IPS-11a (cell line): Measurements from ENCODE around the gene TFF3.

Experiments
- H3K4me3 ChIP-seq: one replicate; pipeline ENCODE4 v1.5.1; 2013; ENCODE audit warnings: low read depth, low read length, control low read depth

TFF3 gene

DNA sequence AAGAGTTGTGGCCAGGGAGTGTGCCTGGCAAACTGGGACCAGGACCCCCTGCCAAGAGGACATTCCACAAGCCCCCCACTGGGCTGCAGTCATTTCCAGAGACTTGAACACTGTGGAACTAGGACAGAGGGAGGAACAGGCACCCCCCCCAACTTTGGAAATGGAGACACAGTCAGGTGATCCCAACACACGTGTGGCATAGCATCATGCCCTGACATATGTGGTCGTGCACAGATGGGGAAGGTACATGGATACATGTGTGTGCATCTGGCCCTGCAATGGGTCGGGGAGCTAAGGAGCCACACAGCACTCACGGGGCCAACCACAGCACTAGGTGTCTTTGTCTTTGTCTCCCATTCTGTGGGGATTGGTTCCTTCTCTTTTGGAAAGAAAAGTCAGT is 6.6 kb upstream of the TFF3 start:
- H3K4me3 ChIP-seq: no peak overlapping the region

- H3K4me3 ChIP-seq: no peak overlapping the region
Measured at GRCh38 chr21:42321231-42321630, 6.0 kb upstream of the TFF3 start.

- H3K4me3 ChIP-seq: no peak overlapping the region
Measured at GRCh38 chr21:42320791-42321190, 5.6 kb upstream of the TFF3 start.

- H3K4me3 ChIP-seq: no peak overlapping the region
Measured at GRCh38 chr21:42319851-42320572, 4.8 kb upstream of the TFF3 start.

- H3K4me3 ChIP-seq: no peak overlapping the region
Measured at GRCh38 chr21:42319376-42319775, 4.2 kb upstream of the TFF3 start.

GRCh38 chr21:42317826-42318746 is 2.9 kb upstream of the TFF3 start:
- H3K4me3 ChIP-seq: no peak overlapping the region

- H3K4me3 ChIP-seq: no peak overlapping the region
Measured at GRCh38 chr21:42317341-42317741, 2.1 kb upstream of the TFF3 start.

DNA sequence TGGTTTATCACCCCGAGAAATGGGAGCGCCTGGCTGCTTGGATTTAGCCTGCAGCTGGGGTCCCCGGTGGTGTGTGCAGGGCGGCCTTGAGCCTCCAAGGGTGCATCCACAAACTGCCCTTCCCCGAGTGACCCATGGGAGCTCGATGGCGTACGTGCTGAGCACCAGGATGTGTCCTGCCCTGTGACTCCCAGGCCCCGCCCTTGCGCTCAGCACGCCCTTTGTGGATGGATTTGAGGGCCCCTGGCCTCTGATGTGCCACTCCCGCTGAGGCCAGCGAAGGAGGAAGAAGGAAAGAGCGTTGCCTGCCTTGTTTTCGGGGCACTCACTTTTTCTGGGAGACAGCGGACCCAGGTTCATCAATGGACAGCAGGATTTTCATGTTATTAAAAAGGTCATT is 1.7 kb upstream of the TFF3 start:
- no peak overlapping the region for H3K4me3 ChIP-seq

GRCh38 chr21:42314616-42315295 is 453 bp downstream of the TFF3 start:
- H3K4me3 ChIP-seq: no peak overlapping the region

DNA sequence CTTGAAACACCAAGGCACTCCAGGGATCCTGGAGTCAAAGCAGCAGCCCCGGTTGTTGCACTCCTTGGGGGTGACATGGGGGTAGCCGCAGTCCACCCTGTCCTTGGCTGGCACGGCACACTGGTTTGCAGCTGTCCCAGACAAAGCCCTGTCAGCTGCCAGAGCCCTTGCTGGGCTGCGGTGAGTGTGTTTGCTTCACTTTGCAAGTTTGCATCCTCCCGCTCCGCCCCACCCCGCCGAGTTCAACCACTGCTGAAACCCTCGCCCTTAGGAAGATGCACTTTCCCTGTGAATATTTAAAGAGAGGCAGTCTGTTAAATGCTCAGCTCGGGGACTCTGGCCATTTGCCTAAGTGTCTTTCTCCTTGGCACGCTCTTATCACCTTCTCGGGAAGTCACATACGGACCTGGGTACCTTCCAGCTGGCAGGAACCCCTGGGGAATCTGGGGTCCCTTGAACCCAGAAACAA is 1.7 kb downstream of the TFF3 start:
- H3K4me3 ChIP-seq: no peak overlapping the region

- H3K4me3 ChIP-seq: no peak overlapping the region
Measured at GRCh38 chr21:42312626-42313104, 2.5 kb downstream of the TFF3 start.

GRCh38 chr21:42311816-42312625 is 3.2 kb downstream of the TFF3 start:
- H3K4me3 ChIP-seq: no peak overlapping the region

GRCh38 chr21:42311160-42311559 is 4.0 kb downstream of the TFF3 start:
- H3K4me3 ChIP-seq: no peak overlapping the region

DNA sequence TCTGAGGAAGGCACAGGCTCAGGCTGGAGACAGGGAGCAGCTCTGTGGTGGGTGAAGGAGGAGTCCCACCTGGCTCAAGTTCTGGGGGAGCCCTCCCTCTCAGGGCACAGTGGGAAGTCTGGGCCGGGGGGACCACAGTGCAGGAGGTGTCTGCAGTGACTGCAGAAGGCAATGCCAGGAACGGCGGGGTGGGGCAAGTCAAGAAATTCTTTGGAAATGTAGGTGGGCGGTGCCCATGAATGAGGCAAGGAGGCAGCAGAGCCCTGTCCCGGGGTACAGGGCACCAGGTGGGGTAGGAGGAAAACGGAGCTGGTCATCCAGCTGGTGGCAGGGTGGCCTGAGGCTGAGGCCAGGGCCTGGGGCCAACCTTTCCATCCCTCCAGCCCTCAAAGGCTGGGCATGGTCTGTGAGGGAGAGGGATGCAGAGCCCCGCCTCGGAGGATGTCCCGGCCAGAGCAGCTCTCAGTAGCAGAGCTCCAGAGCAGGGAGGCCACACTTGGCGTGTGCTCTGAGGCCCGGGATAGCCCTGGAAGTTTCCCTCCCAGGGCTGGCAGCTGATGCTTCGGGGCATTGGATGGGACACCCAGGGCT is 4.7 kb downstream of the TFF3 start:
- no peak overlapping the region for H3K4me3 ChIP-seq

GRCh38 chr21:42309753-42310213 is 5.4 kb downstream of the TFF3 start:
- H3K4me3 ChIP-seq: no peak overlapping the region

DNA sequence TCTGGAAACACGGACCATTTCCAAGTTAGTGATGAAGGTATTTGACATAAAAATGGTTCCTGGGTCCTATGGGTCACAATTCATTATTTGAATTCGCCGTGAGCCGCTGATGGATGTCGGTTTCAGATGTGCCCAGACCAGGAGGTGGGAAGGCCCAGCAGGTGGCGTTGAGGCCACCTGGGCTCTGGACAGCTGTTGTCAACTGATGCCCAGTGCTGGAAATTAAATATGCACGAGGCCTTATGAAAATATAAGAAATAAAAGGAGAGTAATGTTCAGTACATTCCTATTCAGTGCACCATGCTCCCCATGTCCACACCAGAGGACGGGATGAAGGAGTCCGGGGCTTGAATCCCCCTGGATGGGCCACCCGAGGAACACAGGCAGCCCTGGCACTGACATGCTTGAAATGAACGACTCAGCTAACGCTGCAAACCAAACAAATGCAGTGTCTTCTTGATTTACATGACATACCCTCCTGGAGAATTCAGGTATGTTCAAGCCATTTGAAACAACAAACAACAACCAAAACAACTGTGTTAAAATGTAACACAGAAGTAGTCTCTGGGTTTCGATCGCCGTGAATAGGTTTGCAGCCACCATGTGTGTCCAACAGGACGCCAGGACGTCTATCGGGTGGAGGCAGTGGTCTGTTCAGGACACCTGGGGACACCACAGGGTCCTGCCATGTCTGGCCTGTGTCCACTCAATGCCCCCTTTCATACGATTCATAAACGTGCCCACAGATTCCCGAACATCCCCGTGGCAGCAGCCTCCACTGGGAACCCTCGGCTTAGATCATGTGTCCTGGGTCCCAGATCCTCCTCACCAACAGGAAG is 6.1 kb downstream of the TFF3 start:
- no peak overlapping the region for H3K4me3 ChIP-seq

DNA sequence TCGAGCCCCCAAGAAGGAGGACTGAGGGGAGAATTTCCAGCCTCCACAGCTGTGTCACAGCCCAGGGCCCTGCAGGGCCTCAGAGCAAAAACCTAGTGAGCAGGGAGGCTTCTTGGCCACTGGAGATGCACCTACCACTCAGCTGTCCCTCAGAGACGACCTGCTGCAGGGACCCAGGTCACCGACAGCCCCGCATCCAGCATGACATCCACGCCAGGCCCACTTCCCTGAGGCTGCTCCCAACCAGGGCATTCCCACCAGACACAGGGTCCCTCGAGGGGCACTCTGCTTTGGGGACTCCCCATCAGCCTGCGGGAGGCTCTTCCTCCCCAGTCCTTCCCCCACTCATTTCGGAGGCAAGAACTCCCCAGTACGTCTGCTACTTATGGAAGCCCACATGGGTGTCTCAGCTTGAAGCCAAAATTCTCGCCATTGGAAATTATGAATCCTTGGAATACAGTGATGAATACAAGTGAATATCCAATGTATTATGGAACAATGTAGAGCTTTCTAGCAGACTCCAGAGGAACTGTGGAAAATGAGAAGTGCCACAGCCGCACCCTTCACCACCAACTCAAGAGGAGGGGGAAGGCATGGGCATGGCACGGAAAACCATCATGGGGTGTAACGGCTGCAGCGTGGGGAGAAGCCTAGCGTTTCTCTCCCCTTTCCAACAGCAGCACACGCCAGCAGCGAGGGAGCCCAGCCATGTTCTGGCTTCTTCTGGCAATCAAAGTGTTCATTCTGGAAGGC is 6.9 kb downstream of the TFF3 start:
- no peak overlapping the region for H3K4me3 ChIP-seq

DNA sequence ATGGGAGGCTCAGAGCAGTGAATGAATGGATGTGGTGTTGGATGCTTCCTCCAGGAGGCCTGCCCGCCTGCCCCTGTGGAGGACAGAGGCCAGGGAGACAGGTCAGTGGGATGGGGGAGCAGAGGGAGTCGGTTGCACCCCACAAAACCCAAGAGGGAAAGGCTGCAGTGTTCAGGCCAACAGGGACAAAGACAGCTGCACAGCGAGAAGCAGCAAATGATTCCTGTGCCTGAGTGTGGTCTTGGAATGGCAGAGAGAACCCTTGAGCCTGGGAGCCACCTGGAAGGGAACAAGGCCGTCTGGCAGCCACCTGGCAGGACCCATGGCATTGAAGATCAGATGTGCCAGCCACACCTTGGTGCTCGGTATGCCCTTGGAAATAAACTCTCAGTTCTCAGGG is 8.1 kb downstream of the TFF3 start:
- no peak overlapping the region for H3K4me3 ChIP-seq
